OCI-LY7 (cell line): Measurements from ENCODE around the gene CSF1. TPM values are rescaled to one million over a fixed set of nuclear protein-coding genes. Genes with fewer than 3 reads are reported as not detected.
A peak's percentile ranks its signal among the peaks of the same experiment; 100 is the strongest.
"Not testable (repeated sequence)": the region's sequence is repeated elsewhere in the genome, so short reads cannot be mapped to it uniquely, and the experiment has no call there.

ENCODE experiments used
- BruUV-seq: library from RNA; stranded (reverse); fragments of 400-500 nt; replicated peaks from 2 replicates; lab custom pipeline; 2021; lab: Mats Ljungman, UMichigan
- CTCF ChIA-PET: fragments of 300-600 bp; sonication (Branson Sonifier 250); formaldehyde crosslinking; loops from one replicate; lab custom pipeline; 2022; ENCODE audit warnings: antibody characterized with exemption; ENCODE audit not compliant: unreplicated experiment; lab: Charles Lee
- POLR2A ChIA-PET: fragments of 300-600 bp; sonication (Branson Sonifier 250); formaldehyde crosslinking; loops from one replicate; lab custom pipeline; 2022; ENCODE audit warnings: antibody characterized with exemption; lab: Charles Lee
- DNase-seq: peaks from one replicate; pipeline ENCODE4 v3.0.0-alpha.2; 2015; ENCODE audit warnings: low spot score
- H2AFZ ChIP-seq: fragments of 200-600 bp; sonication (generic), shearing (Covaris generic); 2 replicates; pipeline ENCODE4 v1.6.1; 2014; ENCODE audit warnings: mild to moderate bottlenecking, antibody characterized with exemption, low read length, moderate library complexity
- H3K27ac ChIP-seq: fragments of 200-600 bp; sonication (generic); 2 replicates; pipeline ENCODE4 v1.5.1; 2014; ENCODE audit warnings: mixed run types, low read depth, mild to moderate bottlenecking, moderate library complexity, low read length, inconsistent platforms; ENCODE audit not compliant: poor library complexity, severe bottlenecking
- H3K36me3 ChIP-seq: fragments of 200-600 bp; sonication (generic); 2 replicates; pipeline ENCODE4 v1.6.1; 2014; ENCODE audit warnings: mild to moderate bottlenecking, antibody characterized with exemption, low read length, moderate library complexity, mixed read lengths; ENCODE audit not compliant: insufficient read depth
- H3K4me1 ChIP-seq: fragments of 200-600 bp; sonication (generic); 2 replicates; pipeline ENCODE4 v1.5.1; 2014; ENCODE audit warnings: mild to moderate bottlenecking, low read length; ENCODE audit not compliant: insufficient read depth, poor library complexity, severe bottlenecking
- H3K4me2 ChIP-seq: fragments of 200-600 bp; sonication (generic); 2 replicates; pipeline ENCODE4 v1.6.1; 2014; ENCODE audit warnings: mild to moderate bottlenecking, low read length
- H3K4me3 ChIP-seq: fragments of 200-600 bp; sonication (generic); 2 replicates; pipeline ENCODE4 v1.5.1; 2014; ENCODE audit warnings: mild to moderate bottlenecking, low read depth, low read length; ENCODE audit not compliant: poor library complexity, severe bottlenecking
- H3K79me2 ChIP-seq: fragments of 200-600 bp; sonication (generic); 2 replicates; pipeline ENCODE4 v1.6.1; 2016; ENCODE audit warnings: low read depth, mild to moderate bottlenecking, low read length, moderate library complexity, mixed read lengths; ENCODE audit not compliant: insufficient read depth
- H3K9me2 ChIP-seq: fragments of 200-600 bp; sonication (generic); 2 replicates; pipeline ENCODE4 v1.6.1; 2016; ENCODE audit warnings: mild to moderate bottlenecking, low read length, mixed read lengths; ENCODE audit not compliant: insufficient read depth
- H3K9me3 ChIP-seq: fragments of 200-600 bp; sonication (generic); 2 replicates; pipeline ENCODE4 v1.6.1; 2014; ENCODE audit warnings: mild to moderate bottlenecking, mixed run types, low read length, mixed read lengths
- H4K20me1 ChIP-seq: fragments of 200-600 bp; sonication (generic); 2 replicates; pipeline ENCODE4 v1.6.1; 2014; ENCODE audit warnings: mild to moderate bottlenecking, antibody characterized with exemption, low read length, moderate library complexity, mixed read lengths; ENCODE audit not compliant: insufficient read depth
- CTCF ChIP-seq: fragments of 200-600 bp; sonication (generic); conservative IDR thresholded peaks from 2 replicates; pipeline ENCODE4 v1.5.1; 2014; ENCODE audit warnings: mild to moderate bottlenecking, antibody characterized with exemption, low read length, moderate library complexity, mixed read lengths
- EZH2phosphoT487 ChIP-seq: fragments of 200-600 bp; sonication (generic); IDR thresholded peaks from 2 replicates; pipeline ENCODE4 v1.6.1; 2018; ENCODE audit warnings: low read depth, borderline replicate concordance, mild to moderate bottlenecking, mixed run types, antibody characterized with exemption, low read length, moderate library complexity, mixed read lengths
- intact Hi-C: fragments of 100-400 bp; cut with micrococcal nuclease; formaldehyde crosslinking; loops from one replicate; pipeline ENCODE4 v1.10.0; 2022; ENCODE audit not compliant: unreplicated experiment
- total RNA-seq, 2 experiments: library from RNA; depleted of rRNA in 1 of 2; stranded (reverse); fragments of >200 nt in 1 of 2; shearing (Covaris generic) in 1 of 2; gene quantifications; 2 replicates each; pipeline ENCODE4 v1.2.3, GENCODE V29; 2014 to 2022

The CSF1 gene
- total RNA-seq, 2 experiments from 2014 or later: not detected

DNA sequence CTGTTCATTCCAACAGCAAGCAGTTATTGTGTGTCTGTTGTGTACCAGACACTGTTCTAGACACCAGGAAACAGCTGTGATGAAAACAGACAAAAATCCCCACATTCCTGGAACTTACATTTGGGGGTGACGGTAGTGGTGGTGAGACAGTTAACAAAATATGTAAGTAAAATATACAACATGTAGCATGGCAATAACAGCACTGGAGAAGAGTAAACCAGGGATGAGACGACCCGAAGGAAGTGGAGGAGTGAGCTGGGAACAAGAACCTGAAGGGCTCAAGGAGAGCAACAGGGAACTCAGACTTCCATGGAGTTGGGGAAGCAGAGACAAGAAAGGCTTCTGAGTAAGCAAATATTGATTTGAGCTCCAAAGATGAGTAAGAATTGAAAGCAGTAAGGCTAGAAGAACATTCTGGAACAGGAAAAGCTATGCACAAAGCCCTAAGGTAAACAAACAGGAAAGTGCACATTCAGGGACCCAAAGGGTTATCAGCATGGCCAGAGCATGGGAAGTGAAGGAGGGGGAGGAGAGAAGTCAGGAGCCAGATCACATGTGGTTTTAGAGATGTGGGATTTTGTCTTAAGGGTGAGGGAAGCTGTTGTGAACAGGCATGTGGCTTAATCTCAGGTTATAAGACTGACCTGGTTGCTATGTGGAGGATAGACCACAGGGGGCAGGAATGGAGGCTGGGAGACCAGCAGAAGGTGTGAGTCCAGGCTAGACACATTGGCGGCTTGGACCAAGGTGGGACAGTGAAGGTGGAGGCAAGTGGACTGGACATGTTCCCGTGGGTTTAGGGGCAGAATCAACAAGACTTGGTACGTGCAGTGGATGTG is 7.3 kb downstream of the CSF1 start:
- intact Hi-C loops: no loop called here
- H3K4me3 ChIP-seq: no peak overlapping the region
- TF ChIP-seq EZH2phosphoT487 (no peak), CTCF (0 out of 2 replicates have a peak, but pooled peaks have one; percentile 25)
- POLR2A ChIA-PET: interaction anchor here (0.6 kb wide), 1 partner anchor 66 kb away, joined by 3 read pairs; no protein-coding TSS in a partner anchor
- DNase-seq: peak; percentile 4
- H3K79me2 ChIP-seq: no peaks in the 10 kb centered on the region
- H2AFZ ChIP-seq: no peak overlapping the region
- no peaks in the 10 kb centered on the region for H3K9me2 ChIP-seq
- no peaks in the 10 kb centered on the region for H3K4me1 ChIP-seq
- no peak overlapping the region for H3K4me2 ChIP-seq
- H3K9me3 ChIP-seq: no peaks in the 10 kb centered on the region
- no peaks in the 10 kb centered on the region for H4K20me1 ChIP-seq
- H3K36me3 ChIP-seq: no peaks in the 10 kb centered on the region
- no peak overlapping the region for H3K27ac ChIP-seq
- CTCF ChIA-PET: no interaction called here
- BruUV-seq: no TSS peak

DNA sequence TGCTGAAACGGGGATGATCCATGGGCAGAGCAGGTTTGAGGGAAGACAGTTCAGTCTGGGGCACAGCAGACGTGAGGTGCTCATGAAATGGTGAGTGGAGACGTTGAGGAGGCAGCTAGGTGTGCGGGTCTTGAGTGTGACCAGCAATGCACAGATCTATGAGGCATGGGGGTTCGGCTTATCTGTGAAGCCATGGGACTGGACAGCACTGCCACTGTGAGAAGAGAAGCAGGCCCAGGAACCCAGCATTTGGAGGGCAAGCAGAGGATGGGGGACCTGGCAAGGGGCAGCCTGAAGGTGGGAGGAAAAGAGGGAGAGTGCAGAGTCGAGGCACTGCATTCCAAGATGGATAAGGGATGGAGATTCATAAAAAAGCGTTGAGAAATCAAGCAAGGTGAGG is 8.0 kb downstream of the CSF1 start:
- no peaks in the 10 kb centered on the region for H3K9me3 ChIP-seq
- H3K36me3 ChIP-seq: no peaks in the 10 kb centered on the region
- no peaks in the 10 kb centered on the region for H4K20me1 ChIP-seq
- H3K4me2 ChIP-seq: no peak overlapping the region
- POLR2A ChIA-PET: no interaction called here
- no peak for DNase-seq
- H3K4me1 ChIP-seq: no peaks in the 10 kb centered on the region
- no peaks in the 10 kb centered on the region for H3K79me2 ChIP-seq
- TF ChIP-seq CTCF: no peak
- no peak for TF ChIP-seq EZH2phosphoT487
- no peak overlapping the region for H3K27ac ChIP-seq
- no peak overlapping the region for H3K4me3 ChIP-seq
- intact Hi-C loops: no loop called here
- H2AFZ ChIP-seq: no peak overlapping the region
- BruUV-seq: no TSS peak
- CTCF ChIA-PET: no interaction called here
- H3K9me2 ChIP-seq: no peaks in the 10 kb centered on the region

- Histone ChIP-seq H3K4me3 (no peak overlapping the region), H4K20me1 (no peaks in the 10 kb centered on the region), H3K27ac (no peak overlapping the region), H3K9me2 (no peaks in the 10 kb centered on the region), H3K79me2 (no peaks in the 10 kb centered on the region), H3K4me2 (no peak overlapping the region), H2AFZ (no peak overlapping the region), H3K4me1 (no peaks in the 10 kb centered on the region), H3K9me3 (no peaks in the 10 kb centered on the region), H3K36me3 (no peaks in the 10 kb centered on the region)
- intact Hi-C loops: no loop called here
- BruUV-seq: no TSS peak
- DNase-seq: no peak
- POLR2A ChIA-PET: no interaction called here
- TF ChIP-seq CTCF (no peak), EZH2phosphoT487 (no peak)
- CTCF ChIA-PET: no interaction called here
These were observed 8.7 kb downstream of the CSF1 start for GRCh38 chr1:109919303-109919702.

GRCh38 chr1:109920391-109920790 is 9.7 kb downstream of the CSF1 start:
- H3K27ac ChIP-seq, BruUV-seq, DNase-seq, H3K36me3 ChIP-seq, H3K4me1 ChIP-seq, H3K79me2 ChIP-seq, H3K4me2 ChIP-seq, H4K20me1 ChIP-seq, H3K9me3 ChIP-seq, H2AFZ ChIP-seq, H3K4me3 ChIP-seq, H3K9me2 ChIP-seq, intact Hi-C loops: not testable (repeated sequence)
- ChIA-PET CTCF (interaction anchor here (0.6 kb wide), 1 partner anchor 29 kb away, joined by 3 read pairs; no protein-coding TSS in a partner anchor), POLR2A (interaction anchor here (0.7 kb wide), 1 partner anchor 24 kb away, joined by 3 read pairs; no protein-coding TSS in a partner anchor)
